ENCODE data around the gene OMD.

DNA sequence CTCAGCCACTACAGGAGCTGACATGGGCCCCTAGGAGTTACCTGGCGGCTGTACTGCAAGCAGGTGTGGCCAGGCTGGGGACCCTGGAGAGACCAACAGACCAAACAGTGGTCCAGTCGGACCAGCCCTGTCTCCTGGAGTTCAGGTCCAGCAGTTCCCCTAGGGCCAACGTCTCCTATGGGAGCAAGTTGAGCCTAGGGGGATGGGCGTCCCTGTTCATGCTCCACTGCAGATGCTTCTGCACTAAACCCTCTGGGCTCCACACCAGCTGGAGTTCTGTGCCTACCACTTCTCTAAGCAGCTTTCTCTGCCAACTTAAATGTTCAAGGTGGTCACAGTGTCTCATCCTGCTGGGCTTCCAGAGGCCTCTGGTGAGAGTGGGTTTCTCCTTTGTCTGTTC lies 20.6 kb upstream of the OMD start:
- TF ChIP-seq, protein P1, sequence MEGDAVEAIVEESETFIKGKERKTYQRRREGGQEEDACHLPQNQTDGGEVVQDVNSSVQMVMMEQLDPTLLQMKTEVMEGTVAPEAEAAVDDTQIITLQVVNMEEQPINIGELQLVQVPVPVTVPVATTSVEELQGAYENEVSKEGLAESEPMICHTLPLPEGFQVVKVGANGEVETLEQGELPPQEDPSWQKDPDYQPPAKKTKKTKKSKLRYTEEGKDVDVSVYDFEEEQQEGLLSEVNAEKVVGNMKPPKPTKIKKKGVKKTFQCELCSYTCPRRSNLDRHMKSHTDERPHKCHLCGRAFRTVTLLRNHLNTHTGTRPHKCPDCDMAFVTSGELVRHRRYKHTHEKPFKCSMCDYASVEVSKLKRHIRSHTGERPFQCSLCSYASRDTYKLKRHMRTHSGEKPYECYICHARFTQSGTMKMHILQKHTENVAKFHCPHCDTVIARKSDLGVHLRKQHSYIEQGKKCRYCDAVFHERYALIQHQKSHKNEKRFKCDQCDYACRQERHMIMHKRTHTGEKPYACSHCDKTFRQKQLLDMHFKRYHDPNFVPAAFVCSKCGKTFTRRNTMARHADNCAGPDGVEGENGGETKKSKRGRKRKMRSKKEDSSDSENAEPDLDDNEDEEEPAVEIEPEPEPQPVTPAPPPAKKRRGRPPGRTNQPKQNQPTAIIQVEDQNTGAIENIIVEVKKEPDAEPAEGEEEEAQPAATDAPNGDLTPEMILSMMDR (IDR thresholded peaks at IDR 0.05) = no peak
- TF ChIP-seq POLR2A (IDR thresholded peaks at IDR 0.05) = no peak

All from lower leg skin (tissue), 3 donors.